Retina (tissue), 1 donor: ENCODE data around the gene DUSP1.
A peak's percentile ranks its signal among the peaks of the same experiment; 100 is the strongest.

ENCODE experiments used
- DNase-seq: peaks from one replicate; pipeline ENCODE4 v3.0.0-alpha.2; 2016

Gene DUSP1

GRCh38 chr5:172760136-172760535, 10.9 kb downstream of the DUSP1 start:
- no peak for DNase-seq

- no peak for DNase-seq
Observed at GRCh38 chr5:172758834-172759149, 12.2 kb downstream of the DUSP1 start.

GRCh38 chr5:172758077-172758833, 12.7 kb downstream of the DUSP1 start:
- no peak for DNase-seq

GRCh38 chr5:172757394-172758010, 13.5 kb downstream of the DUSP1 start:
- DNase-seq: no peak

DNA sequence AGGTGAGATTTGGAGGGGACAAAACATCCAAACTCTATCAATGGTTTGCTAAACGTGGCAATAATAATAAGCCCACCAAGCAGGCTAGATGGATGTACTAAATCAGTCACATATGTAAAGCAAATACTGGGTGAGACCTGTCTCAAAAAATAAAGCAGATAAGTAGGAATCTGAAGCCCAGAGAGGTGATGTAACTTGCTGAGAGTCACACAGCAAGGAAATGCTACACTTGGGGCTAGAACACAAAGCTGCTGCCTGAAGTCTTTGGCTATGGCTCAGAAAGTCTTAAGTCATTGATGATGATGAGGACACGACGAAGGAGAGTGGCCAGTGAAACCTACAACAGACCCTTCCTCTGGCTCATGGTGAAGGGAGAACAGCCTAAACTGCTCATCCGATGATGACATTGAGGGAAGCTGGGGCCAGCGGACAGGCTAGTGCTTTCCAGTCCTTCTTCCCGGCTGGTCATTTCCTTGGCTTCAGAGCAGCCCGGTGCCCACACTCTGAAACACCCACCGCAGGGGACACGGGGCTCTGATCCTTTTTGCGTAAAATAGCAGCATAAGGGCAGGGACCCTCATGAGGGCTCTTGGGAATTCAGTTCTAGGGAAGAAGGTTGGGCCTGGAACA, 14.1 kb downstream of the DUSP1 start:
- DNase-seq: no peak

DNA sequence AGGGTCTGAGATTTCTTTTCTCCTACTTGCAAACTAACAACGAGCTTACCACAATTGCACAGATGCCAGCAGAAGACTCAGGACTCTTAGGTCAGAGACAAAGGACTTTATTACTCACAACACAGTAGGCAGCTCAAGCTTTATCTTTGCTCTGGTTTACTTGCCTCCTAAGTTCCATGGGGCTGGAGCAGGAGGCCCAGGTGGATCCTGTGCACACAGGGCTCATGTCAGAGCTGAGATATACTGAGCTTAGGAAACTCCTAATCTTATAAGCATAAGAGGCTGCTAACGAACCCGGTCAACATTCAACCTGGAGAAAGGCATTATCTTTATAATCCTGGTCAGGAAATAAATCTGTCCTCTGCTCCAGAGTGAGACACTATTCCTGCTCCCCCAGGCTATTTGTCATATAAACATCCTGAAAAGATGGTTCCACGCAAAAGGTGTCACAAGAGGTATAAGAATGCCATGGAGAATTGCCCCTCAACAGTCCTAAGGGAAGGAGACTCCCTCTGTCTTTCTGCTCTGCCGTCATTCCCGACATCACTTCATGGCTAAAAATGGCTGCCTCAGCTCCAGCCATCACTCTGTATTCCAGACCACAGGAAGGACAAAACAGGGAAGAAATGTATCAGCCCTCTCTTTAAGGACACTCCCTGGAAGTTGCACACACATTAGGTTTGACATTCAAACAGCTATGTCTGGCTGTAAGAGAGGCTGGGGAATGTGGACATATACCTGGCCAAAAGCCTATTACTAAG, 16.2 kb downstream of the DUSP1 start:
- no peak for DNase-seq

DNA sequence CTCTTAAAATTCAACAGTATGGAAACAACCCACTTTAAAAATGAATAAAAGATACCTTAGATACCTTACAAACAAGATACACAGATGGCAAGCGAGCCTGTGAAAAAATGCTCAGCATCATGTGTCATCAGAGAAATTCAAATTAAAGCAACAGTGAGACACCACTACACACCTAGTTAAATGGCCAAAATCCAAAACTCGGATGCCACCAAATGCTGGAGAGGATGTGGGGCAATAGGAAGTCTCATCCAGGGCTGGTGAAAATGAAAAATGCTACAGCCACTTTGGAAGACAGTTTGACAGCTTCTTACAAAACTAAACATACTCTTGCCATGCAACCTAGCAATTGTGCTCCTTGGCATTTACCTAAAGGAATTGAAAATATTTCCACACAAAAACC, 17.9 kb downstream of the DUSP1 start:
- no peak for DNase-seq

DNA sequence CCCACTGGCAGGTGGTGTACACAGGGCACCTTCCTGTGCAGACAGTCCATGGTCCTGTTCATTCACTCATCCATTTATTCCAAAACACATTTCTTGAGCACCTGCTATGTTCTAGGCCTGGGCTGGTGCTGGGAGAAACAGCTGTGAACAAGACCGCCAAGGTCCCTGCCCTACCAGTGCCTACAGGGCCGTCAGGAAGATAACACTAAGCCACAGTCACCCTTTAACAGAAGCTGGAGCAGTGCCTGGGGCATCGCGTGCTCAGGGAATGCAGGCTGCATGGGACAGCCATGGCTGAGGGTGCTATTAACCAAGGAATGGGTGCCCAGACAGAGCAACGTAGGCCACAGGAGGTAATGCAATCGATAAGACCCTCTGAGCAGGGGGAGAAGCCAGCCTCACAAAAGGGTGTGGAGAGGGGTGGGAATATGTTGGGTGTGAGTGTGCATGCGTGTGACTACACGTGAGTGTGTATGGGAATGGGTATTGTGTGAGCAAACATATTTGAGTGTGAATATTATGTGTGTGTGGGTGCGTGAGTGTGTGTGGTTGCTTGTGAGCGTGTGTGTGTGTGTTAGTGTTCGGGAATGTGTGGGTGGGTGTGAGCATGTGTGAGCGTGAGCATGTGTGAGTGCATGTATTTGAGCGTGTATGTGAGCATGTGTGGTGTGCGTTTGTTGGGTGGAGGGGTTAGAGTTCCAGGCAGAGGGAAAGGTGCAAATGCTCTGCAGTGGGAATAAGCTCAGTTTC, 19.1 kb downstream of the DUSP1 start:
- DNase-seq: no peak

- DNase-seq: no peak
Observed at GRCh38 chr5:172749881-172750633, 20.9 kb downstream of the DUSP1 start.

DNA sequence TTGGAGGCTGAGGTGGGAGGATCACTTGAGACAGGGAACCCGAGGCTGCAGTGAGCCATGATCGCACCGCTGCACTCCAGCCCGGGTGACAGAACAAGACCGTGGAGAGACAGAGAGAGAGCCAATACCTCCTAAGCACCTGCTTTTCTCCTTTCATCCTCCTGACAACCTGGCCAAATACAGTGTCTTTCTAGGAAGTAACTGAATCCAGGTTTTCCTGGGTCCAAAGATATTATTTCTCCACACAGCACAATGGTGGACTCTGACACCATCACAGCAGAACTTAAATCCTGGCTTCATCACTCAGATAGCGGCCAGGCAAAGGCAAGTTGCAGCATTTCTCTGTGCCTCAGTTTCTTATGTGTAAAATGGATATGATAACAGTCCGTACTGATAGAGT, 21.9 kb downstream of the DUSP1 start:
- DNase-seq: no peak

GRCh38 chr5:172748341-172748843, 22.6 kb downstream of the DUSP1 start:
- DNase-seq: peak; percentile 84

DNA sequence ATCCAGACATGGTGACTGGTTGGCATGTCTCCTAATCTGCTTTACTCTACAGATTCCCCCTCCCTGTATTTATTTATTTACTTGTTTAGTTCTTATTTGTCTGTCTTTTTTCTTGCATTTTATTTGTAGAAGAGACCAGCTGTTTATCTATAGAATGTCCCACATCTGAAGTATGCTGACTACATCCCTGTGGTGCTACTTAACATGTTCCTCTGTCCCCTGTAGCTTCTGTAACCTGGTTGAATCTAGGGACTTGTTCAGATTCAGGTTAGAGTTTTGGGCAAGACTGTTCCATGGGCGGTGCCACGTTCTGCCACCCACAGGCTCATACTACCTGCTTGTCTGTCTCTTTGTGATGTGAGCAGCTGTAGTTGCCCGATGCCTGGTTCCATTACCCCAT, 23.5 kb downstream of the DUSP1 start:
- DNase-seq: no peak

DNA sequence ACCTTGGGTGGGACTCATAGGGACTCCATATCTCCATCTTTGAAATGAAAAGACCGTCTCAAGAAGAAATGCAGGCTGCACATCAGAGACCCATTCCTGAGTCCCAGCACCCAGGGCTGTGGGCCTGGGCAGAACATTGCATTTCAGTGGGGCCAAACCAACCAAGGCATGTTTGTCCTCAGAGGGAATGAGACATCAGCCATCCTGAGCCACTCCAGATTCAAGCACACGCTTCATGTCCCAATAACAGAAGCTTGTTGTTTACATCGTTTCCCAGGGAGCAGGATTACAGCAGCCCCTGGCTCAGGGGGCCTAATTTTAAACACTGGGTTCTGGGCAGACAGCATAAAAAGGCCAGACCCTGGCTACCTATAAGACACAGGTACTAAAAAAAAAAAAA, 24.3 kb downstream of the DUSP1 start:
- DNase-seq: no peak

GRCh38 chr5:172745838-172746237, 25.2 kb downstream of the DUSP1 start:
- peak; percentile 35 for DNase-seq

DNA sequence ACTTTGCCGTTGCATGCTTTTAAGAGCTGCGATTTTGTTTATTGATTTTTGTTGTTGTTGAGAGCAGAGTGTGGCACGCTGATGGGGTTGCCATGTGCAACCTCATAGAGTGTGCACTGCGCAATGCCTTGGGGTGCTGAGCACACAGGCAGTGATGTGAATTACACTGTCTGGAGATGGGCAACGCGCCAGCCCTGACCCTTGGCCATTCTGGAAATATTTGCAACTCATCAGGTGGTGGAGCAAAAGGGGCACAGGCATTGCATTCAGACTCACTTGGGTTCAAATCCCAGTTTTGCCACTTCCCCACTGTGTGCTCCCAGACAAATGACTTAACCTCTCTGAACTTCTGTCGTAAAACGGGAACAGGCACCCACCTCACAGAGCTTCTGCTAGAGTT, 25.6 kb downstream of the DUSP1 start:
- DNase-seq: no peak

DNA sequence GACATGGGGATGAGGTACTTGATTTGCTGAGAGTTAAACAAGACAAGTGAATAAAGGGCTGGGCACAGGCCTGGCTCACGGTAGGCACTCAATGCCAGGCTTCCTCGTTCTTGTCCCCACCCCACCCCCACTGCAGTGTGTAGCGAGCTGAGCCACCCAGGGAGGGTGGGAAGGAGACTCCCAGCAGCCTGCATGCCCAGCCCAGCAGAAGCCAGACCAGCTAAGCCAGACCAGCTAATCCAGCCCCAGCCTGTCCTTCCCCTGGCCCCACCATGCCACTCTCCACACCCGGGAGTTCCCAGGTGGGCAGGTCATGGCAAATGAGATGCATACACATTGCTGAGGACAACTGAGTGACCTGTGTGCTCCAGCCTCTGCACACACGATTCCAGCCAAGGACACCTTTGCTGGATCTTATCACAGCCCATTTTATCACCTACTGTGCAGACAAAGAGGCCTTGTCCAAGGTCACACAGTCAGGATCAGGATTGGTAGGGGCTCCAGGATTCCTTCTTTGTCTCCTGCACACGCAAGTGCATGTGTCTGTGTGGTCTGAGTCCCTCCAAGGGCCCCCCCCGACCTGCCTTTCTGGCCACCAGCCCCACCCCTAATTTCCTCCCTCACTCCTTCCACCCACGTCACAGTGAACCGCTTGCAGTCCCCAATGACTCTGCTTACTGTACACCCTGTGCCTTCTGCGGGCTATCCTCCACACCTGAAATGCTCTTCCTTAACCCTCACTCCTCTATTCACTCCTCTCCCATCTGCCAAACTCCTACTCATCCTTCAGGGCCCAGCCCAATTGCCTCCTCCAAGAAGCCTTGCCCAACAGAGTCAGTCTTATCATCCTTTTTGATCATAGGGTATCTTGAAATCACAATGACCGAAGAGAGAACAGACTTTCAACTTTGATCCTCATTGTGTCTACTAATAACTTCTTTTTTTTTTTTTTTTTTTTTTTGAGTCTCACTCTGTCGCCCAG, 26.6 kb downstream of the DUSP1 start:
- DNase-seq: no peak

GRCh38 chr5:172743112-172743959, 27.7 kb downstream of the DUSP1 start:
- no peak for DNase-seq

GRCh38 chr5:172741206-172741582, 29.8 kb downstream of the DUSP1 start:
- DNase-seq: no peak

- DNase-seq: no peak
Observed at GRCh38 chr5:172740428-172741205, 30.4 kb downstream of the DUSP1 start.
